HL-60 (cell line): ENCODE data around the gene TUBA1C.

Experiments
- DNase-seq, 2 experiments: peaks; one replicate each; pipeline ENCODE4 v3.0.0-alpha.2; 2010 to 2020; ENCODE audit warnings: low read depth in 1 of 2, low spot score in 1 of 2
- H3K27ac ChIP-seq: fragments of 250-450 bp; sonication (Bioruptor Pico); replicated peaks from 2 replicates; pipeline ENCODE4 v1.5.1; 2020; ENCODE audit warnings: mild to moderate bottlenecking, moderate library complexity
- H3K27me3 ChIP-seq: fragments of 250-450 bp; sonication (Bioruptor Pico); 2 replicates; pipeline ENCODE4 v1.5.1; 2021; ENCODE audit warnings: mild to moderate bottlenecking, moderate library complexity; ENCODE audit not compliant: insufficient read depth, poor library complexity, severe bottlenecking
- H3K4me3 ChIP-seq: replicated peaks from 2 replicates; pipeline ENCODE4 v1.5.1; 2011; ENCODE audit warnings: mild to moderate bottlenecking, control low read depth, low read length; ENCODE audit not compliant: insufficient read depth
- GABPA ChIP-seq: IDR thresholded peaks from 2 replicates; pipeline ENCODE4 v1.6.1; 2012; ENCODE audit warnings: low read depth
- POLR2AphosphoS5 ChIP-seq: IDR thresholded peaks from 2 replicates; pipeline ENCODE4 v1.6.1; 2012; ENCODE audit warnings: low read depth
- REST ChIP-seq: IDR thresholded peaks from 2 replicates; pipeline ENCODE4 v1.6.1; 2012; ENCODE audit warnings: low read depth; ENCODE audit not compliant: insufficient replicate concordance
- SPI1 ChIP-seq: IDR thresholded peaks from 2 replicates; pipeline ENCODE4 v1.6.1; 2012; ENCODE audit warnings: low read depth, mild to moderate bottlenecking, borderline replicate concordance
- TF ChIP-seq, protein P1 (sequence below): IDR thresholded peaks from one replicate; pipeline ENCODE4 v1.5.1; 2011; ENCODE audit warnings: low read length, control low read depth, inconsistent platforms; ENCODE audit not compliant: insufficient read depth

TUBA1C gene

GRCh38 chr12:49296034-49296835, 31.4 kb downstream of the TUBA1C start:
- Histone ChIP-seq H3K27ac (no peak overlapping the region), H3K4me3 (peak overlapping the region; percentile 11; the same call in 1 of the 2 replicates), H3K27me3 (peaks cover 43% of the 10 kb centered on the region)
- peak in 1 of 2 experiments; percentile 43 for DNase-seq
- TF ChIP-seq GABPA: no peak
- TF ChIP-seq, protein P1, sequence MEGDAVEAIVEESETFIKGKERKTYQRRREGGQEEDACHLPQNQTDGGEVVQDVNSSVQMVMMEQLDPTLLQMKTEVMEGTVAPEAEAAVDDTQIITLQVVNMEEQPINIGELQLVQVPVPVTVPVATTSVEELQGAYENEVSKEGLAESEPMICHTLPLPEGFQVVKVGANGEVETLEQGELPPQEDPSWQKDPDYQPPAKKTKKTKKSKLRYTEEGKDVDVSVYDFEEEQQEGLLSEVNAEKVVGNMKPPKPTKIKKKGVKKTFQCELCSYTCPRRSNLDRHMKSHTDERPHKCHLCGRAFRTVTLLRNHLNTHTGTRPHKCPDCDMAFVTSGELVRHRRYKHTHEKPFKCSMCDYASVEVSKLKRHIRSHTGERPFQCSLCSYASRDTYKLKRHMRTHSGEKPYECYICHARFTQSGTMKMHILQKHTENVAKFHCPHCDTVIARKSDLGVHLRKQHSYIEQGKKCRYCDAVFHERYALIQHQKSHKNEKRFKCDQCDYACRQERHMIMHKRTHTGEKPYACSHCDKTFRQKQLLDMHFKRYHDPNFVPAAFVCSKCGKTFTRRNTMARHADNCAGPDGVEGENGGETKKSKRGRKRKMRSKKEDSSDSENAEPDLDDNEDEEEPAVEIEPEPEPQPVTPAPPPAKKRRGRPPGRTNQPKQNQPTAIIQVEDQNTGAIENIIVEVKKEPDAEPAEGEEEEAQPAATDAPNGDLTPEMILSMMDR: peak; percentile 66

- TF ChIP-seq POLR2AphosphoS5 (no peak), REST (no peak), SPI1 (no peak), GABPA (no peak)
- TF ChIP-seq, protein P1: no peak
- Histone ChIP-seq H3K27ac (no peak overlapping the region), H3K4me3 (peak overlapping the region; percentile 11), H3K27me3 (peaks cover 43% of the 10 kb centered on the region)
- DNase-seq: peak in 1 of 2 experiments; percentile 58
Measured at GRCh38 chr12:49296836-49297694, 32.2 kb downstream of the TUBA1C start.

GRCh38 chr12:49297695-49298060, 32.8 kb downstream of the TUBA1C start:
- DNase-seq: no peak
- no peak overlapping the region for H3K4me3 ChIP-seq
- no peak for TF ChIP-seq POLR2AphosphoS5
- no peak for TF ChIP-seq SPI1
- TF ChIP-seq, protein P1: no peak
- no peak for TF ChIP-seq GABPA
- TF ChIP-seq REST: no peak
- peaks cover 43% of the 10 kb centered on the region for H3K27me3 ChIP-seq
- no peak overlapping the region for H3K27ac ChIP-seq
